Smooth muscle cell (in vitro differentiated cells): ENCODE measurements around the gene CXorf49B. TPM values are rescaled to one million over a fixed set of nuclear protein-coding genes. Genes with fewer than 3 reads are reported as not detected.
"Not testable (repeated sequence)": the region's sequence is repeated elsewhere in the genome, so short reads cannot be mapped to it uniquely, and the experiment has no call there.

Experiments
- DNase-seq: peaks from one replicate; lab custom pipeline; 2025; ENCODE audit not compliant: unreplicated experiment; lab: John Stamatoyannopoulos, UW
- H2AFZ ChIP-seq: fragments of 200-600 bp; sonication (generic); 2 replicates; pipeline ENCODE4 v1.6.0; 2016; ENCODE audit warnings: antibody characterized with exemption, low read depth, mild to moderate bottlenecking
- H3F3A ChIP-seq: fragments of 200-600 bp; sonication (generic); 2 replicates; pipeline ENCODE4 v1.6.0; 2017; ENCODE audit warnings: antibody characterized with exemption, low read depth
- H3K27ac ChIP-seq: fragments of 200-600 bp; sonication (generic); 2 replicates; pipeline ENCODE4 v1.5.1; 2016; ENCODE audit warnings: low read depth, mild to moderate bottlenecking
- H3K27me3 ChIP-seq: fragments of 200-600 bp; sonication (generic); 2 replicates; pipeline ENCODE4 v1.6.1; 2016; ENCODE audit warnings: low read depth, mild to moderate bottlenecking
- H3K36me3 ChIP-seq: fragments of 200-600 bp; sonication (generic); 2 replicates; pipeline ENCODE4 v1.5.1; 2016; ENCODE audit warnings: low read depth
- H3K4me1 ChIP-seq: fragments of 200-600 bp; sonication (generic); 2 replicates; pipeline ENCODE4 v1.5.1; 2016; ENCODE audit warnings: low read depth
- H3K4me2 ChIP-seq: fragments of 200-600 bp; sonication (generic); 2 replicates; pipeline ENCODE4 v1.6.0; 2016; ENCODE audit warnings: mild to moderate bottlenecking
- H3K4me3 ChIP-seq: fragments of 200-600 bp; sonication (generic); 2 replicates; pipeline ENCODE4 v1.5.1; 2016; ENCODE audit warnings: mild to moderate bottlenecking
- H3K79me2 ChIP-seq: fragments of 200-600 bp; sonication (generic); 2 replicates; pipeline ENCODE4 v1.6.0; 2016; ENCODE audit warnings: low read depth, mild to moderate bottlenecking
- H3K9ac ChIP-seq: fragments of 200-600 bp; sonication (generic); 2 replicates; pipeline ENCODE4 v1.6.0; 2016; ENCODE audit warnings: low read depth
- H3K9me3 ChIP-seq: fragments of 200-600 bp; sonication (generic); replicated peaks from 2 replicates; pipeline ENCODE4 v1.5.1; 2016; ENCODE audit warnings: low read depth
- H4K20me1 ChIP-seq: fragments of 200-600 bp; sonication (generic); 2 replicates; pipeline ENCODE4 v1.6.0; 2016; ENCODE audit warnings: low read depth
- WGBS: methylation state at CpG from one replicate; pipeline ENCODE4 v1.1.7; 2016; ENCODE audit warnings: low lambda C conversion rate; 5-methylcytosine and 5-hydroxymethylcytosine counted together
- polyA plus RNA-seq: library from polyadenylated mRNA; unstranded; fragments of >200 nt; fragmentation: Nextera tagmentation; extraction: Ambion mirVana; gene quantifications from 2 replicates; pipeline ENCODE4 v1.2.1, GENCODE V29; 2016
- total RNA-seq: library from RNA; depleted of rRNA; stranded (reverse); fragments of >200 nt; gene quantifications from 2 replicates; pipeline ENCODE4 v1.2.3, GENCODE V29; 2014

Gene CXorf49B
- total RNA-seq (not detected in 2 replicates), polyA plus RNA-seq (0.33 TPM in 1 of 2 replicates, not detected in the other)

DNA sequence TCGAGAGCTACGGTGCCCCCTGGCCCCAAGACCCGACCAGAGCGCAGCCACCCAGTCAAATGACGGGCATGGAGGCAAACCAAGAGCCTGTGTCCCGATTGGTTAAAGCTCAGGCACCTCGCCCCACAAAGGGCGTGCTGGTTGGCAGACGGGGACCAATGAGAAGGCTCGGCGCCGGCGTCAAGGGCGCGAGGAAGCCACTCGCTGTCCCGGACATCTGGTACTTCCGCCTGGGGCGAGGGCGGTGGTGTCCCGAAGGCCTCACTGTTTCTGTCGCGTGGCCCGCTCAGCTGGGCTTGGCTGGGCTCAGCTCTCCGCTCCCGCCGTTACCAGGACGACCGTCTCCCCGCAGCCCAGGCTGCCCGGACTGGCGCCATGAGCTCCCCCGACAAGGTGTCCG, at the start of gene CXorf49B:
TSS of gene CXorf49B (plus strand) at position 301 of the 400 bp plus-strand sequence. CDS start at position 376, 75 bp downstream.
- not testable (repeated sequence) for H3K9me3 ChIP-seq, H2AFZ ChIP-seq, H3K36me3 ChIP-seq, H3K9ac ChIP-seq, H3F3A ChIP-seq, H3K4me3 ChIP-seq, H3K27ac ChIP-seq, H3K27me3 ChIP-seq, H3K4me1 ChIP-seq, H4K20me1 ChIP-seq, H3K79me2 ChIP-seq, DNase-seq, H3K4me2 ChIP-seq
- WGBS, result no CpG with 5 or more reads among the region's 34 CpGs

- H3K9ac ChIP-seq, H2AFZ ChIP-seq, H3K36me3 ChIP-seq, H3K4me3 ChIP-seq, DNase-seq, H3K79me2 ChIP-seq, H3K4me1 ChIP-seq, H3K4me2 ChIP-seq, H3K9me3 ChIP-seq, H3F3A ChIP-seq, H4K20me1 ChIP-seq, H3K27me3 ChIP-seq, H3K27ac ChIP-seq: not testable (repeated sequence)
- WGBS, result no CpG with 5 or more reads among the region's 14 CpGs
Measured at GRCh38 chrX:71714064-71714463, 49.1 kb upstream of the CXorf49B start.

DNA sequence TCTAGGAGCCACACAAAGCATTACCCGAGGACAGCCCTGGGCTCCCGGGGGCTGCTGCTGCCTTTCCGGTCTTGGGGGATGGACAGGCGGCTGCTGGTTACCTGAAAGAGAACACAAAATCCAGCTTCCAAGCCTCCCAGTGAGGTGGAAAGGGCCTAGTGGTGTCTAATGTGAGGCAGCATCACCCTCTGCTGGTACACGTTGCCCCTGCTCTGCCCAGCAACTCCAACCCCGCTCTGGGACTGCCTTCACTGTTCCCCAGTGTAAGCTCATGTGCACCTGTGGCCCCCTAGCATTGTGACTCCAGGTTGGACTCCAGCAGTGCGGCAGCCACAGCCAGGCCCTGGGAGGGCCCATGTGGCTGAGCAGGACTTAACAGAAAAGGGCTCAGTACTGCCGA, 47.6 kb upstream of the CXorf49B start:
- not testable (repeated sequence) for H3K27ac ChIP-seq, H3F3A ChIP-seq, H3K9me3 ChIP-seq, H2AFZ ChIP-seq, H3K4me1 ChIP-seq, H3K27me3 ChIP-seq, H3K4me2 ChIP-seq, H3K36me3 ChIP-seq, H3K79me2 ChIP-seq, H3K4me3 ChIP-seq, H4K20me1 ChIP-seq, H3K9ac ChIP-seq, DNase-seq
- no CpG with 5 or more reads among the region's 8 CpGs for WGBS

DNA sequence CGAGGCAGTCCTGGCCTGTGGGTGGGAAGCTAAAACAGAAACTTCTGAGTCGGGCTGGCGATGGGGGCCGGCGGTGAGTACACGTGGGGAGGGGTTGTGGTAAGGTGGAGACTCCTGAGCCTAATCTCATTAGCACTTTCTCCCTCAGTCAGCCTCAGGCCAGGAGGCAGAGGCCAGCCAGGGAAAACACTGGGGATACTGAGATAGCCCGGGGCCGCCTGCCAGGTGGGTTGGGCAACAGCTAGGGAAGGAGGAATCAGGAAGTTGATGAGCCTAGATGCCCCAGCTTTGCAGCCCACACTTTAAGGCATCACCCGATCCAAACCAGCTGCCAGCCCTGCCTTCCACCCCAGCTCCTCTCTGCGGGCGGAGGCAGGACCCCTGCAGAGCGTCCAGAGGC, 46.8 kb upstream of the CXorf49B start:
- not testable (repeated sequence) for H3K79me2 ChIP-seq, H3K4me2 ChIP-seq, H3K9me3 ChIP-seq, H3K9ac ChIP-seq, DNase-seq, H3K36me3 ChIP-seq, H3K4me1 ChIP-seq, H2AFZ ChIP-seq, H3K4me3 ChIP-seq, H3K27ac ChIP-seq, H3F3A ChIP-seq, H4K20me1 ChIP-seq, H3K27me3 ChIP-seq
- no CpG with 5 or more reads among the region's 12 CpGs for WGBS

- H3K9me3 ChIP-seq, H3K27ac ChIP-seq, H2AFZ ChIP-seq, DNase-seq, H3K27me3 ChIP-seq, H4K20me1 ChIP-seq, H3K36me3 ChIP-seq, H3K4me3 ChIP-seq, H3K4me1 ChIP-seq, H3K9ac ChIP-seq, H3K4me2 ChIP-seq, H3K79me2 ChIP-seq, H3F3A ChIP-seq: not testable (repeated sequence)
- no CpG with 5 or more reads among the region's 30 CpGs for WGBS
Measured at GRCh38 chrX:71718185-71718584, 45.0 kb upstream of the CXorf49B start, which contains the start of gene CXorf49. TSS of gene CXorf49 (minus strand) at chrX:71718285. CDS start at chrX:71718151, 134 bp downstream.

GRCh38 chrX:71719195-71719594, 44.0 kb upstream of the CXorf49B start:
- not testable (repeated sequence) for H3F3A ChIP-seq, H3K27ac ChIP-seq, H2AFZ ChIP-seq, H3K9me3 ChIP-seq, H3K9ac ChIP-seq, H3K4me3 ChIP-seq, H4K20me1 ChIP-seq, H3K4me1 ChIP-seq, DNase-seq, H3K79me2 ChIP-seq, H3K27me3 ChIP-seq, H3K36me3 ChIP-seq, H3K4me2 ChIP-seq
- 90% methylated on average over 13 of the region's 30 CpGs for WGBS

- not testable (repeated sequence) for H3F3A ChIP-seq, DNase-seq, H3K27me3 ChIP-seq, H3K4me3 ChIP-seq, H2AFZ ChIP-seq, H4K20me1 ChIP-seq, H3K9ac ChIP-seq, H3K9me3 ChIP-seq, H3K4me2 ChIP-seq, H3K27ac ChIP-seq, H3K79me2 ChIP-seq, H3K4me1 ChIP-seq, H3K36me3 ChIP-seq
- no CpG with 5 or more reads among the region's 20 CpGs for WGBS
Measured at GRCh38 chrX:71720289-71720886, 42.8 kb upstream of the CXorf49B start.

GRCh38 chrX:71760688-71761281, 2.4 kb upstream of the CXorf49B start:
- H3K9ac ChIP-seq, H3K4me1 ChIP-seq, H3K36me3 ChIP-seq, H2AFZ ChIP-seq, H3K4me3 ChIP-seq, H3K79me2 ChIP-seq, H3K27ac ChIP-seq, DNase-seq, H3K4me2 ChIP-seq, H3K27me3 ChIP-seq, H3F3A ChIP-seq, H3K9me3 ChIP-seq, H4K20me1 ChIP-seq: not testable (repeated sequence)
- WGBS, result no CpG with 5 or more reads among the region's 20 CpGs
